ENCODE measurements around the gene ARHGEF40.
"Not testable (repeated sequence)": the region's sequence is repeated elsewhere in the genome, so short reads cannot be mapped to it uniquely, and the experiment has no call there.

Gene ARHGEF40

GRCh38 chr14:21040370-21040925 lies 29.7 kb upstream of the ARHGEF40 start:
- no peak for DNase-seq

GRCh38 chr14:21040941-21041340 lies 29.2 kb upstream of the ARHGEF40 start:
- DNase-seq, result not testable (repeated sequence)

GRCh38 chr14:21041676-21042433 lies 28.2 kb upstream of the ARHGEF40 start, which contains the start of gene RNASE7:
Gene RNASE7, plus strand, starts transcription at chr14:21042362. Its CDS starts 631 bp downstream, at chr14:21042993.
- DNase-seq, result no peak

- no peak for DNase-seq
Observed at GRCh38 chr14:21042918-21043317, 27.2 kb upstream of the ARHGEF40 start.

- DNase-seq, result no peak
Observed at GRCh38 chr14:21043387-21043973, 26.6 kb upstream of the ARHGEF40 start.

- DNase-seq, result no peak
Observed at GRCh38 chr14:21043974-21044618, 26.0 kb upstream of the ARHGEF40 start.

GRCh38 chr14:21047378-21047781 lies 22.7 kb upstream of the ARHGEF40 start:
- no peak for DNase-seq

- no peak for DNase-seq
Observed at GRCh38 chr14:21048638-21049037, 21.5 kb upstream of the ARHGEF40 start.

- DNase-seq, result no peak
Observed at GRCh38 chr14:21049271-21049673, 20.8 kb upstream of the ARHGEF40 start.

GRCh38 chr14:21050597-21050996 lies 19.5 kb upstream of the ARHGEF40 start:
- DNase-seq, result no peak

- DNase-seq, result no peak
Observed at GRCh38 chr14:21053184-21054122, 16.7 kb upstream of the ARHGEF40 start.

GRCh38 chr14:21054123-21054767 lies 15.9 kb upstream of the ARHGEF40 start:
- no peak for DNase-seq

- DNase-seq, result no peak
Observed at GRCh38 chr14:21054768-21055145, 15.3 kb upstream of the ARHGEF40 start.

- DNase-seq, result no peak
Observed at GRCh38 chr14:21055432-21056117, 14.5 kb upstream of the ARHGEF40 start.

GRCh38 chr14:21056520-21057163 lies 13.5 kb upstream of the ARHGEF40 start:
- DNase-seq, result no peak

- no peak for DNase-seq
Observed at GRCh38 chr14:21057803-21058675, 12.1 kb upstream of the ARHGEF40 start, which contains the start of gene RNASE8. Gene RNASE8, plus strand, starts transcription at chr14:21057822. Its CDS starts 71 bp downstream, at chr14:21057893.

GRCh38 chr14:21058903-21059302 lies 11.2 kb upstream of the ARHGEF40 start:
- no peak for DNase-seq

- DNase-seq, result no peak
Observed at GRCh38 chr14:21059842-21060613, 10.1 kb upstream of the ARHGEF40 start.

All from activated CD8-positive, alpha-beta memory T cell treated with anti-CD3 and anti-CD28 coated beads, Interleukin-2, amount 50 U/mL, for 48 hours (primary cell).